ENCODE measurements around the gene PRICKLE2.

- TF ChIP-seq POLR2A (IDR thresholded peaks at IDR 0.05): no peak
- TF ChIP-seq, protein P1, sequence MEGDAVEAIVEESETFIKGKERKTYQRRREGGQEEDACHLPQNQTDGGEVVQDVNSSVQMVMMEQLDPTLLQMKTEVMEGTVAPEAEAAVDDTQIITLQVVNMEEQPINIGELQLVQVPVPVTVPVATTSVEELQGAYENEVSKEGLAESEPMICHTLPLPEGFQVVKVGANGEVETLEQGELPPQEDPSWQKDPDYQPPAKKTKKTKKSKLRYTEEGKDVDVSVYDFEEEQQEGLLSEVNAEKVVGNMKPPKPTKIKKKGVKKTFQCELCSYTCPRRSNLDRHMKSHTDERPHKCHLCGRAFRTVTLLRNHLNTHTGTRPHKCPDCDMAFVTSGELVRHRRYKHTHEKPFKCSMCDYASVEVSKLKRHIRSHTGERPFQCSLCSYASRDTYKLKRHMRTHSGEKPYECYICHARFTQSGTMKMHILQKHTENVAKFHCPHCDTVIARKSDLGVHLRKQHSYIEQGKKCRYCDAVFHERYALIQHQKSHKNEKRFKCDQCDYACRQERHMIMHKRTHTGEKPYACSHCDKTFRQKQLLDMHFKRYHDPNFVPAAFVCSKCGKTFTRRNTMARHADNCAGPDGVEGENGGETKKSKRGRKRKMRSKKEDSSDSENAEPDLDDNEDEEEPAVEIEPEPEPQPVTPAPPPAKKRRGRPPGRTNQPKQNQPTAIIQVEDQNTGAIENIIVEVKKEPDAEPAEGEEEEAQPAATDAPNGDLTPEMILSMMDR (IDR thresholded peaks at IDR 0.05): no peak
Observed at GRCh38 chr3:64046996-64047594, 178.2 kb downstream of the PRICKLE2 start.
